Activated naive CD8-positive, alpha-beta T cell treated with anti-CD3 and anti-CD28 coated beads, Interleukin-2, amount 10 ng/mL, durations not matched to agents 7 days and 5 days (primary cell): ENCODE data around the gene TTC9B. TPM values are rescaled to one million over a fixed set of nuclear protein-coding genes. Genes with fewer than 3 reads are reported as not detected.

Experiments used
- ATAC-seq: fragments of 150-1000 bp; cut with Tn5 transposase; one replicate; pipeline ENCODE4 v1.10.0; 2021; ENCODE audit warnings: low read depth, moderate library complexity
- POLR2A ChIA-PET: fragments of 350-600 bp; sonication (Branson Sonifier 250); formaldehyde crosslinking; loops from one replicate; lab custom pipeline; 2021; ENCODE audit warnings: antibody characterized with exemption; lab: Charles Lee
- DNase-seq: peaks from one replicate; pipeline ENCODE4 v3.0.0; 2021
- H3K27ac Mint-ChIP-seq: one replicate; pipeline ENCODE4 v1.8.0; 2022; ENCODE audit warnings: mild to moderate bottlenecking, mixed read lengths
- H3K27me3 Mint-ChIP-seq: one replicate; pipeline ENCODE4 v1.8.0; 2022; ENCODE audit warnings: mild to moderate bottlenecking, moderate library complexity, mixed read lengths
- H3K36me3 Mint-ChIP-seq: one replicate; pipeline ENCODE4 v1.8.0; 2021; ENCODE audit warnings: mild to moderate bottlenecking, mixed read lengths
- H3K4me1 Mint-ChIP-seq: one replicate; pipeline ENCODE4 v1.8.0; 2021; ENCODE audit warnings: mixed read lengths
- H3K4me3 Mint-ChIP-seq: one replicate; pipeline ENCODE4 v1.8.0; 2022; ENCODE audit warnings: mild to moderate bottlenecking, moderate library complexity, mixed read lengths
- H3K9me3 Mint-ChIP-seq: one replicate; pipeline ENCODE4 v1.8.0; 2021; ENCODE audit warnings: mixed read lengths
- total RNA-seq, 2 experiments: library from RNA; stranded (reverse); gene quantifications; one replicate each; pipeline ENCODE4 v1.2.3, GENCODE V29; 2021

Gene TTC9B
- total RNA-seq, 2 experiments from 2014 or later, result not detected

- Mint-ChIP-seq H3K27me3 (no peaks in the 10 kb centered on the region), H3K4me1 (peaks cover 6% of the 10 kb centered on the region), H3K9me3 (no peaks in the 10 kb centered on the region), H3K36me3 (peaks cover 18% of the 10 kb centered on the region), H3K27ac (no peak overlapping the region), H3K4me3 (no peak overlapping the region)
- ATAC-seq (no peak), DNase-seq (no peak)
- POLR2A ChIA-PET, result no interaction called here
Observed at GRCh38 chr19:40255619-40256166, 37.5 kb upstream of the TTC9B start.

- Mint-ChIP-seq H3K4me3 (no peak overlapping the region), H3K9me3 (no peaks in the 10 kb centered on the region), H3K27ac (no peak overlapping the region), H3K36me3 (peaks cover 19% of the 10 kb centered on the region), H3K27me3 (no peaks in the 10 kb centered on the region), H3K4me1 (peaks cover 6% of the 10 kb centered on the region)
- ATAC-seq (no peak), DNase-seq (no peak)
- POLR2A ChIA-PET, result no interaction called here
Observed at GRCh38 chr19:40254714-40255418, 36.7 kb upstream of the TTC9B start.

- Mint-ChIP-seq H3K4me3 (no peak overlapping the region), H3K27ac (no peak overlapping the region), H3K9me3 (no peaks in the 10 kb centered on the region), H3K36me3 (peaks cover 22% of the 10 kb centered on the region), H3K4me1 (peaks cover 10% of the 10 kb centered on the region), H3K27me3 (no peaks in the 10 kb centered on the region)
- DNase-seq (no peak), ATAC-seq (no peak)
- POLR2A ChIA-PET, result no interaction called here
Observed at GRCh38 chr19:40253611-40254092, 35.5 kb upstream of the TTC9B start.

- Mint-ChIP-seq H3K36me3 (peaks cover 22% of the 10 kb centered on the region), H3K4me3 (no peak overlapping the region), H3K27ac (no peak overlapping the region), H3K9me3 (no peaks in the 10 kb centered on the region), H3K4me1 (peaks cover 7% of the 10 kb centered on the region), H3K27me3 (no peaks in the 10 kb centered on the region)
- DNase-seq, result no peak
- ATAC-seq, result no peak
- POLR2A ChIA-PET, result no interaction called here
Observed at GRCh38 chr19:40252395-40252794, 34.2 kb upstream of the TTC9B start.

- Mint-ChIP-seq H3K9me3 (no peaks in the 10 kb centered on the region), H3K4me3 (no peak overlapping the region), H3K27me3 (no peaks in the 10 kb centered on the region), H3K4me1 (peaks cover 7% of the 10 kb centered on the region), H3K27ac (no peak overlapping the region), H3K36me3 (peaks cover 22% of the 10 kb centered on the region)
- POLR2A ChIA-PET, result no interaction called here
- DNase-seq (no peak), ATAC-seq (no peak)
Observed at GRCh38 chr19:40251991-40252390, 33.8 kb upstream of the TTC9B start.

- POLR2A ChIA-PET, result no interaction called here
- no peaks in the 10 kb centered on the region for H3K9me3 Mint-ChIP-seq
- peaks cover 22% of the 10 kb centered on the region for H3K36me3 Mint-ChIP-seq
- no peak overlapping the region for H3K4me3 Mint-ChIP-seq
- ATAC-seq, result no peak
- no peak overlapping the region for H3K27ac Mint-ChIP-seq
- peaks cover 7% of the 10 kb centered on the region for H3K4me1 Mint-ChIP-seq
- no peak for DNase-seq
- H3K27me3 Mint-ChIP-seq, result no peaks in the 10 kb centered on the region
Observed at GRCh38 chr19:40251244-40251643, 33.1 kb upstream of the TTC9B start.

- no peak for ATAC-seq
- Mint-ChIP-seq H3K27ac (no peak overlapping the region), H3K9me3 (no peaks in the 10 kb centered on the region), H3K4me1 (peaks cover 7% of the 10 kb centered on the region), H3K27me3 (no peaks in the 10 kb centered on the region), H3K4me3 (no peak overlapping the region), H3K36me3 (peaks cover 8% of the 10 kb centered on the region)
- no peak for DNase-seq
- POLR2A ChIA-PET, result no interaction called here
Observed at GRCh38 chr19:40249781-40250180, 31.6 kb upstream of the TTC9B start.

GRCh38 chr19:40249201-40249600, 31.0 kb upstream of the TTC9B start:
- H3K27ac Mint-ChIP-seq, result no peak overlapping the region
- no peaks in the 10 kb centered on the region for H3K27me3 Mint-ChIP-seq
- peaks cover 7% of the 10 kb centered on the region for H3K4me1 Mint-ChIP-seq
- no peak for ATAC-seq
- no peaks in the 10 kb centered on the region for H3K9me3 Mint-ChIP-seq
- peaks cover 7% of the 10 kb centered on the region for H3K36me3 Mint-ChIP-seq
- H3K4me3 Mint-ChIP-seq, result no peak overlapping the region
- DNase-seq, result no peak
- POLR2A ChIA-PET, result no interaction called here

GRCh38 chr19:40247735-40248262, 29.6 kb upstream of the TTC9B start:
- Mint-ChIP-seq H3K27me3 (no peaks in the 10 kb centered on the region), H3K4me1 (peaks cover 7% of the 10 kb centered on the region), H3K36me3 (peaks cover 7% of the 10 kb centered on the region), H3K4me3 (no peak overlapping the region), H3K9me3 (no peaks in the 10 kb centered on the region), H3K27ac (no peak overlapping the region)
- POLR2A ChIA-PET, result no interaction called here
- no peak for ATAC-seq
- no peak for DNase-seq

- POLR2A ChIA-PET, result interaction anchor here (0.7 kb wide), 1 partner anchor 11 kb away, joined by 4 read pairs; no protein-coding TSS in a partner anchor
- Mint-ChIP-seq H3K9me3 (no peaks in the 10 kb centered on the region), H3K27ac (no peak overlapping the region), H3K27me3 (no peaks in the 10 kb centered on the region), H3K36me3 (peaks cover 4% of the 10 kb centered on the region), H3K4me3 (no peak overlapping the region), H3K4me1 (peaks cover 4% of the 10 kb centered on the region)
- DNase-seq, result no peak
- no peak for ATAC-seq
Observed at GRCh38 chr19:40247178-40247577, 29.0 kb upstream of the TTC9B start.

- H3K27ac Mint-ChIP-seq, result no peak overlapping the region
- no peak overlapping the region for H3K4me3 Mint-ChIP-seq
- no peaks in the 10 kb centered on the region for H3K27me3 Mint-ChIP-seq
- POLR2A ChIA-PET, result interaction anchor here (0.7 kb wide), 1 partner anchor 11 kb away, joined by 4 read pairs; no protein-coding TSS in a partner anchor
- no peaks in the 10 kb centered on the region for H3K9me3 Mint-ChIP-seq
- no peak for DNase-seq
- H3K36me3 Mint-ChIP-seq, result peaks cover 4% of the 10 kb centered on the region
- no peak for ATAC-seq
- peaks cover 4% of the 10 kb centered on the region for H3K4me1 Mint-ChIP-seq
Observed at GRCh38 chr19:40246292-40247073, 28.3 kb upstream of the TTC9B start.

- no peaks in the 10 kb centered on the region for H3K27me3 Mint-ChIP-seq
- no peaks in the 10 kb centered on the region for H3K9me3 Mint-ChIP-seq
- H3K36me3 Mint-ChIP-seq, result peaks cover 7% of the 10 kb centered on the region
- H3K27ac Mint-ChIP-seq, result no peak overlapping the region
- DNase-seq (no peak), ATAC-seq (no peak)
- H3K4me1 Mint-ChIP-seq, result peaks cover 4% of the 10 kb centered on the region
- POLR2A ChIA-PET, result no interaction called here
- no peak overlapping the region for H3K4me3 Mint-ChIP-seq
Observed at GRCh38 chr19:40245506-40246128, 27.4 kb upstream of the TTC9B start.
